HepG2 (cell line): ENCODE measurements around the gene TMEM120A. TPM values are rescaled to one million over a fixed set of nuclear protein-coding genes. Genes with fewer than 3 reads are reported as not detected.

Experiments
- ATM ChIP-seq: fragments of 450-650 bp; IDR thresholded peaks from 2 replicates; pipeline ENCODE4 v1.7.1; 2017; ENCODE audit warnings: mild to moderate bottlenecking, borderline replicate concordance
- MTA1 ChIP-seq: sonication (generic); formaldehyde crosslinking; IDR thresholded peaks from 2 replicates; pipeline ENCODE4 v1.4.0; 2020; ENCODE audit warnings: missing genetic modification reagents, mild to moderate bottlenecking, borderline replicate concordance
- MXI1 ChIP-seq: IDR thresholded peaks from 3 replicates; pipeline ENCODE4 v1.6.1; 2012; ENCODE audit warnings: low read depth, low read length, inconsistent platforms, borderline replicate concordance
- SP1 ChIP-seq, 2 experiments: fragments of 450-650 bp in 1 of 2; sonication (generic) in 1 of 2; formaldehyde crosslinking in 1 of 2; IDR thresholded peaks; 2 replicates each; pipeline versions ENCODE4 v1.4.0 to v1.6.1; 2016 to 2020; ENCODE audit warnings: missing genetic modification reagents in 1 of 2
- ZFP41 ChIP-seq: sonication (generic); formaldehyde crosslinking; IDR thresholded peaks from 2 replicates; pipeline ENCODE4 v1.4.0; 2020; ENCODE audit warnings: mild to moderate bottlenecking, missing genetic modification reagents, borderline replicate concordance
- ZNF138 ChIP-seq: sonication (generic); formaldehyde crosslinking; IDR thresholded peaks from 2 replicates; pipeline ENCODE4 v1.5.0; 2020; ENCODE audit warnings: mild to moderate bottlenecking, low read depth, missing genetic modification reagents
- ZNF24 ChIP-seq: fragments of 450-650 bp; IDR thresholded peaks from 2 replicates; pipeline ENCODE4 v1.6.1; 2017; ENCODE audit warnings: antibody characterized with exemption, mild to moderate bottlenecking
- ZNF263 ChIP-seq: sonication (generic); formaldehyde crosslinking; IDR thresholded peaks from 2 replicates; pipeline ENCODE4 v1.4.0; 2020; ENCODE audit warnings: missing genetic modification reagents
- ZNF343 ChIP-seq: sonication (generic); formaldehyde crosslinking; IDR thresholded peaks from 2 replicates; pipeline ENCODE4 v1.4.0; 2020; ENCODE audit warnings: mild to moderate bottlenecking, missing genetic modification reagents
- ZNF460 ChIP-seq: sonication (generic); formaldehyde crosslinking; IDR thresholded peaks from 2 replicates; pipeline ENCODE4 v1.5.1; 2020; ENCODE audit warnings: missing genetic modification reagents, mild to moderate bottlenecking, borderline replicate concordance
- ZNF512 ChIP-seq: sonication (generic); formaldehyde crosslinking; IDR thresholded peaks from 2 replicates; pipeline ENCODE4 v1.4.0; 2020; ENCODE audit warnings: mild to moderate bottlenecking, missing genetic modification reagents
- ZNF572 ChIP-seq: sonication (generic); formaldehyde crosslinking; IDR thresholded peaks from 2 replicates; pipeline ENCODE4 v1.5.1; 2020; ENCODE audit warnings: mild to moderate bottlenecking, missing genetic modification reagents
- ZNF678 ChIP-seq: sonication (generic); formaldehyde crosslinking; IDR thresholded peaks from 2 replicates; pipeline ENCODE4 v1.4.0; 2020; ENCODE audit warnings: mild to moderate bottlenecking, missing genetic modification reagents
- ZNF776 ChIP-seq: sonication (generic); formaldehyde crosslinking; IDR thresholded peaks from 2 replicates; pipeline ENCODE4 v1.4.0; 2020; ENCODE audit warnings: mild to moderate bottlenecking, missing genetic modification reagents
- polyA plus RNA-seq, 8 experiments: library from polyadenylated mRNA; depleted of rRNA in 3 of 8; stranded (reverse) in 7 of 8; unstranded in 1 of 8; fragments of >200 nt; fragmentation: Illumina TruSeq in 4 of 8; extraction: Trizol in 4 of 8; gene quantifications; 2 replicates each; pipeline versions ENCODE4 v1.2.1 to v1.2.3, GENCODE V29; 2011 to 2016; ENCODE audit warnings: low read depth in 4 of 8, missing spikeins in 1 of 8, mixed read lengths in 1 of 8; ENCODE audit not compliant: insufficient read depth in 1 of 8
- total RNA-seq, 5 experiments: library from RNA; depleted of rRNA; stranded (reverse); fragments of >200 nt; fragmentation: Illumina TruSeq; extraction: Trizol; gene quantifications; 2 replicates each; pipeline ENCODE4 v1.2.3, GENCODE V29; 2016; ENCODE audit warnings: low read depth in 1 of 5
- TF ChIP-seq, protein P1 (sequence below): IDR thresholded peaks from 2 replicates; pipeline ENCODE4 v1.4.0; 2020; ENCODE audit warnings: mild to moderate bottlenecking, missing genetic modification reagents
- TF ChIP-seq, protein P2 (sequence below): sonication (generic); formaldehyde crosslinking; IDR thresholded peaks from 2 replicates; pipeline ENCODE4 v1.4.0; 2020; ENCODE audit warnings: missing genetic modification reagents, borderline replicate concordance
- TF ChIP-seq, protein P3 (sequence below): sonication (generic); formaldehyde crosslinking; IDR thresholded peaks from 2 replicates; pipeline ENCODE4 v1.5.1; 2020; ENCODE audit warnings: missing genetic modification reagents, mild to moderate bottlenecking, borderline replicate concordance

Gene TMEM120A
- total and polyA plus RNA-seq, 2 of the 13 experiments (the other 11 are each of a cell fraction or from before 2014, with no cell fraction given), result 40.3 to 102 TPM

GRCh38 chr7:75994388-75995051, at the start of gene TMEM120A (continued):
- TF ChIP-seq ZNF263 (CRISPR knock-in tag) (peak; percentile 69; the same call in 1 of the 2 replicates), ZNF572 (CRISPR knock-in tag) (no peak), ZNF343 (CRISPR knock-in tag) (no peak), MTA1 (peak; percentile 6; the same call in 1 of the 2 replicates), ZNF512 (CRISPR knock-in tag) (no peak), SP1 (IDR thresholded peaks at IDR 0.05) (peak; percentile 56; the same call in 1 of the 2 replicates), SP1 (CRISPR knock-in tag; IDR thresholded peaks at IDR 0.05) (peak; percentile 96), ZFP41 (no peak), MXI1 (peak; percentile 84; the same call in 1 of the 3 replicates), ZNF460 (CRISPR knock-in tag) (peak; percentile 21; the same call in 1 of the 2 replicates), ZNF138 (CRISPR knock-in tag) (no peak), ATM (no peak), ZNF678 (CRISPR knock-in tag) (no peak), ZNF776 (CRISPR knock-in tag) (peak; percentile 81), ZNF24 (no peak)
- TF ChIP-seq, protein P1, sequence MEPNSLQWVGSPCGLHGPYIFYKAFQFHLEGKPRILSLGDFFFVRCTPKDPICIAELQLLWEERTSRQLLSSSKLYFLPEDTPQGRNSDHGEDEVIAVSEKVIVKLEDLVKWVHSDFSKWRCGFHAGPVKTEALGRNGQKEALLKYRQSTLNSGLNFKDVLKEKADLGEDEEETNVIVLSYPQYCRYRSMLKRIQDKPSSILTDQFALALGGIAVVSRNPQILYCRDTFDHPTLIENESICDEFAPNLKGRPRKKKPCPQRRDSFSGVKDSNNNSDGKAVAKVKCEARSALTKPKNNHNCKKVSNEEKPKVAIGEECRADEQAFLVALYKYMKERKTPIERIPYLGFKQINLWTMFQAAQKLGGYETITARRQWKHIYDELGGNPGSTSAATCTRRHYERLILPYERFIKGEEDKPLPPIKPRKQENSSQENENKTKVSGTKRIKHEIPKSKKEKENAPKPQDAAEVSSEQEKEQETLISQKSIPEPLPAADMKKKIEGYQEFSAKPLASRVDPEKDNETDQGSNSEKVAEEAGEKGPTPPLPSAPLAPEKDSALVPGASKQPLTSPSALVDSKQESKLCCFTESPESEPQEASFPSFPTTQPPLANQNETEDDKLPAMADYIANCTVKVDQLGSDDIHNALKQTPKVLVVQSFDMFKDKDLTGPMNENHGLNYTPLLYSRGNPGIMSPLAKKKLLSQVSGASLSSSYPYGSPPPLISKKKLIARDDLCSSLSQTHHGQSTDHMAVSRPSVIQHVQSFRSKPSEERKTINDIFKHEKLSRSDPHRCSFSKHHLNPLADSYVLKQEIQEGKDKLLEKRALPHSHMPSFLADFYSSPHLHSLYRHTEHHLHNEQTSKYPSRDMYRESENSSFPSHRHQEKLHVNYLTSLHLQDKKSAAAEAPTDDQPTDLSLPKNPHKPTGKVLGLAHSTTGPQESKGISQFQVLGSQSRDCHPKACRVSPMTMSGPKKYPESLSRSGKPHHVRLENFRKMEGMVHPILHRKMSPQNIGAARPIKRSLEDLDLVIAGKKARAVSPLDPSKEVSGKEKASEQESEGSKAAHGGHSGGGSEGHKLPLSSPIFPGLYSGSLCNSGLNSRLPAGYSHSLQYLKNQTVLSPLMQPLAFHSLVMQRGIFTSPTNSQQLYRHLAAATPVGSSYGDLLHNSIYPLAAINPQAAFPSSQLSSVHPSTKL (CRISPR knock-in tag), result no peak
- TF ChIP-seq, protein P2, sequence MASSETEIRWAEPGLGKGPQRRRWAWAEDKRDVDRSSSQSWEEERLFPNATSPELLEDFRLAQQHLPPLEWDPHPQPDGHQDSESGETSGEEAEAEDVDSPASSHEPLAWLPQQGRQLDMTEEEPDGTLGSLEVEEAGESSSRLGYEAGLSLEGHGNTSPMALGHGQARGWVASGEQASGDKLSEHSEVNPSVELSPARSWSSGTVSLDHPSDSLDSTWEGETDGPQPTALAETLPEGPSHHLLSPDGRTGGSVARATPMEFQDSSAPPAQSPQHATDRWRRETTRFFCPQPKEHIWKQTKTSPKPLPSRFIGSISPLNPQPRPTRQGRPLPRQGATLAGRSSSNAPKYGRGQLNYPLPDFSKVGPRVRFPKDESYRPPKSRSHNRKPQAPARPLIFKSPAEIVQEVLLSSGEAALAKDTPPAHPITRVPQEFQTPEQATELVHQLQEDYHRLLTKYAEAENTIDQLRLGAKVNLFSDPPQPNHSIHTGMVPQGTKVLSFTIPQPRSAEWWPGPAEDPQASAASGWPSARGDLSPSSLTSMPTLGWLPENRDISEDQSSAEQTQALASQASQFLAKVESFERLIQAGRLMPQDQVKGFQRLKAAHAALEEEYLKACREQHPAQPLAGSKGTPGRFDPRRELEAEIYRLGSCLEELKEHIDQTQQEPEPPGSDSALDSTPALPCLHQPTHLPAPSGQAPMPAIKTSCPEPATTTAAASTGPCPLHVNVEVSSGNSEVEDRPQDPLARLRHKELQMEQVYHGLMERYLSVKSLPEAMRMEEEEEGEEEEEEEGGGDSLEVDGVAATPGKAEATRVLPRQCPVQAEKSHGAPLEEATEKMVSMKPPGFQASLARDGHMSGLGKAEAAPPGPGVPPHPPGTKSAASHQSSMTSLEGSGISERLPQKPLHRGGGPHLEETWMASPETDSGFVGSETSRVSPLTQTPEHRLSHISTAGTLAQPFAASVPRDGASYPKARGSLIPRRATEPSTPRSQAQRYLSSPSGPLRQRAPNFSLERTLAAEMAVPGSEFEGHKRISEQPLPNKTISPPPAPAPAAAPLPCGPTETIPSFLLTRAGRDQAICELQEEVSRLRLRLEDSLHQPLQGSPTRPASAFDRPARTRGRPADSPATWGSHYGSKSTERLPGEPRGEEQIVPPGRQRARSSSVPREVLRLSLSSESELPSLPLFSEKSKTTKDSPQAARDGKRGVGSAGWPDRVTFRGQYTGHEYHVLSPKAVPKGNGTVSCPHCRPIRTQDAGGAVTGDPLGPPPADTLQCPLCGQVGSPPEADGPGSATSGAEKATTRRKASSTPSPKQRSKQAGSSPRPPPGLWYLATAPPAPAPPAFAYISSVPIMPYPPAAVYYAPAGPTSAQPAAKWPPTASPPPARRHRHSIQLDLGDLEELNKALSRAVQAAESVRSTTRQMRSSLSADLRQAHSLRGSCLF, result no peak
- TF ChIP-seq, protein P3, sequence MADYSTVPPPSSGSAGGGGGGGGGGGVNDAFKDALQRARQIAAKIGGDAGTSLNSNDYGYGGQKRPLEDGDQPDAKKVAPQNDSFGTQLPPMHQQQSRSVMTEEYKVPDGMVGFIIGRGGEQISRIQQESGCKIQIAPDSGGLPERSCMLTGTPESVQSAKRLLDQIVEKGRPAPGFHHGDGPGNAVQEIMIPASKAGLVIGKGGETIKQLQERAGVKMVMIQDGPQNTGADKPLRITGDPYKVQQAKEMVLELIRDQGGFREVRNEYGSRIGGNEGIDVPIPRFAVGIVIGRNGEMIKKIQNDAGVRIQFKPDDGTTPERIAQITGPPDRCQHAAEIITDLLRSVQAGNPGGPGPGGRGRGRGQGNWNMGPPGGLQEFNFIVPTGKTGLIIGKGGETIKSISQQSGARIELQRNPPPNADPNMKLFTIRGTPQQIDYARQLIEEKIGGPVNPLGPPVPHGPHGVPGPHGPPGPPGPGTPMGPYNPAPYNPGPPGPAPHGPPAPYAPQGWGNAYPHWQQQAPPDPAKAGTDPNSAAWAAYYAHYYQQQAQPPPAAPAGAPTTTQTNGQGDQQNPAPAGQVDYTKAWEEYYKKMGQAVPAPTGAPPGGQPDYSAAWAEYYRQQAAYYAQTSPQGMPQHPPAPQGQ, result no peak
